ENCODE data around the gene TCAP.

Gene TCAP

GRCh38 chr17:39631403-39631802, 33.7 kb upstream of the TCAP start:
- Histone ChIP-seq H3K36me3 (ENCODE audit: insufficient read depth, low read length) (no peaks in the 10 kb centered on the region), H3K79me2 (ENCODE audit: insufficient read depth, low read length) (no peaks in the 10 kb centered on the region), H3K9me3 (ENCODE audit: insufficient read depth, low read depth, low read length) (no peaks in the 10 kb centered on the region), H3F3A (ENCODE audit: low read depth) (no peaks in the 10 kb centered on the region), H2AFZ (ENCODE audit: low read length) (no peak overlapping the region), H3K9me2 (replicated peaks; ENCODE audit: low read depth, low read length) (no peaks in the 10 kb centered on the region), H3K4me3 (ENCODE audit: low read length, poor library complexity, severe bottlenecking) (no peak overlapping the region), H3K4me1 (ENCODE audit: insufficient read depth, low read length, poor library complexity, severe bottlenecking) (peaks cover 19% of the 10 kb centered on the region), H3K4me2 (ENCODE audit: low read depth, low read length, poor library complexity, severe bottlenecking) (no peak overlapping the region), H4K20me1 (ENCODE audit: insufficient read depth, low read length, poor library complexity, severe bottlenecking) (no peaks in the 10 kb centered on the region), H3K9ac (ENCODE audit: low read depth, low read length, poor library complexity, severe bottlenecking) (no peak overlapping the region), H3K27me3 (ENCODE audit: insufficient read depth, low read length, poor library complexity, severe bottlenecking) (no peaks in the 10 kb centered on the region)
- no peak for TF ChIP-seq EZH2phosphoT487 (IDR thresholded peaks at IDR 0.05; ENCODE audit: borderline replicate concordance)
- no peak for TF ChIP-seq CTCF (conservative IDR thresholded peaks at IDR 0.05; ENCODE audit: low read length)

GRCh38 chr17:39632153-39632941, 32.8 kb upstream of the TCAP start:
- H2AFZ ChIP-seq (ENCODE audit: low read length) = no peak overlapping the region
- no peaks in the 10 kb centered on the region for H3K9me2 ChIP-seq (replicated peaks; ENCODE audit: low read depth, low read length)
- H3F3A ChIP-seq (ENCODE audit: low read depth) = no peaks in the 10 kb centered on the region
- H3K9me3 ChIP-seq (ENCODE audit: insufficient read depth, low read depth, low read length) = no peaks in the 10 kb centered on the region
- no peaks in the 10 kb centered on the region for H4K20me1 ChIP-seq (ENCODE audit: insufficient read depth, low read length, poor library complexity, severe bottlenecking)
- H3K36me3 ChIP-seq (ENCODE audit: insufficient read depth, low read length) = no peaks in the 10 kb centered on the region
- peaks cover 2% of the 10 kb centered on the region for H3K79me2 ChIP-seq (ENCODE audit: insufficient read depth, low read length)
- no peaks in the 10 kb centered on the region for H3K27me3 ChIP-seq (ENCODE audit: insufficient read depth, low read length, poor library complexity, severe bottlenecking)
- H3K4me3 ChIP-seq (ENCODE audit: low read length, poor library complexity, severe bottlenecking) = no peak overlapping the region
- no peak overlapping the region for H3K4me2 ChIP-seq (ENCODE audit: low read depth, low read length, poor library complexity, severe bottlenecking)
- H3K4me1 ChIP-seq (ENCODE audit: insufficient read depth, low read length, poor library complexity, severe bottlenecking) = peaks cover 23% of the 10 kb centered on the region
- no peak overlapping the region for H3K9ac ChIP-seq (ENCODE audit: low read depth, low read length, poor library complexity, severe bottlenecking)
- no peak for TF ChIP-seq CTCF (conservative IDR thresholded peaks at IDR 0.05; ENCODE audit: low read length)
- TF ChIP-seq EZH2phosphoT487 (IDR thresholded peaks at IDR 0.05; ENCODE audit: borderline replicate concordance) = no peak

DNA sequence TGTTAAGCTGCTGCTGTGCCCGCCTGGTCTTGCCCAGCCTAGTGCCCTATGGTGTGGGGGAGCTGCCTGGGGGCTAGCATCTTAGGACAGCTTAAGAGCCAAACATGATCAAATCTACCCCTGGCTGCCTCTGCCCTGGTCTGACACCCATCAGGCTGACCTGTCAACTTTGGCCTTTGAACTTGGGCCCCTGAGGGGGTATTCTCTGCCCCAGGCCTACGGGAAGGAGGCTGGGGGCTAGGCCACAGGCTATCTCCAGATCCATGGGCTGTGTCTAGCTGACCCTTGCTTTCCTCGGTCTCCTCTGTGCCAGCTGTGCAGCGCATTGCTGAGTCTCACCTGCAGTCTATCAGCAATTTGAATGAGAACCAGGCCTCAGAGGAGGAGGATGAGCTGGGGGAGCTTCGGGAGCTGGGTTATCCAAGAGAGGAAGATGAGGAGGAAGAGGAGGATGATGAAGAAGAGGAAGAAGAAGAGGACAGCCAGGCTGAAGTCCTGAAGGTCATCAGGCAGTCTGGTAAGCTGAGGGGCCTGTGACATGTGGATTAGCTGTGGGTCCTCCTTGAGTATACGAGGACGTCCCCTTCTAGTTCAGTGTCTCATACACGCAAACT, 31.5 kb upstream of the TCAP start:
- Histone ChIP-seq H3K9ac (ENCODE audit: low read depth, low read length, poor library complexity, severe bottlenecking) (no peak overlapping the region), H3K4me2 (ENCODE audit: low read depth, low read length, poor library complexity, severe bottlenecking) (no peak overlapping the region), H3K9me3 (ENCODE audit: insufficient read depth, low read depth, low read length) (no peaks in the 10 kb centered on the region), H3K4me3 (ENCODE audit: low read length, poor library complexity, severe bottlenecking) (no peak overlapping the region), H3F3A (ENCODE audit: low read depth) (no peaks in the 10 kb centered on the region), H3K27me3 (ENCODE audit: insufficient read depth, low read length, poor library complexity, severe bottlenecking) (no peaks in the 10 kb centered on the region), H4K20me1 (ENCODE audit: insufficient read depth, low read length, poor library complexity, severe bottlenecking) (peaks cover 7% of the 10 kb centered on the region), H3K36me3 (ENCODE audit: insufficient read depth, low read length) (no peaks in the 10 kb centered on the region), H3K4me1 (ENCODE audit: insufficient read depth, low read length, poor library complexity, severe bottlenecking) (peaks cover 35% of the 10 kb centered on the region), H2AFZ (ENCODE audit: low read length) (no peak overlapping the region), H3K79me2 (ENCODE audit: insufficient read depth, low read length) (peaks cover 16% of the 10 kb centered on the region), H3K9me2 (replicated peaks; ENCODE audit: low read depth, low read length) (no peaks in the 10 kb centered on the region)
- TF ChIP-seq CTCF (conservative IDR thresholded peaks at IDR 0.05; ENCODE audit: low read length) (no peak), EZH2phosphoT487 (IDR thresholded peaks at IDR 0.05; ENCODE audit: borderline replicate concordance) (no peak)

Measured in Loucy (cell line).